Measurements from ENCODE around the gene EXD3. TPM values are rescaled to one million over a fixed set of nuclear protein-coding genes. Genes with fewer than 3 reads are reported as not detected.

The EXD3 gene
- total and polyA plus RNA-seq, 2 donors from 2014 or later: 18.9 to 44.5 TPM

DNA sequence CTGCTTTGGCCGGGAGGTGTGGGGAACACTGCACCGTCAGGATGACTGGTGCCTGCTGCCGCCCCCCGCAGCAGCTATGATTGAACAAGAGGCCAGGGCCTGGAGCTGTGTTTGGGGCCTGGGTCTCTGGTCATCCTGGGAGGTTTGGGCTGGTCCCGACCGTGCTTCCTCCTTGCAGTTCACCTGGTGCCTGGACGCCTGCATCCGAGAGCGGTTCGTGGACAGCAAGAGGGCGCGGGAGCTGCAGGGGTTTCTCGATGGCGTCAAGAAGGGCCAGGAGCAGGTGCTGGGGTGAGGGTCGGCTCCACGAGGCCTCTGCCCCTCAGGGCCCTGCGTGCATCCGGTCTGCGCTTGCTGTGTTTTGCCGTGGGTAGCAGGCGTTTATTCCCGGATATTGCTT, 158.9 kb downstream of the EXD3 start:
- FAIRE-seq (no peak), DNase-seq (peak in 1 of 5 donors; percentile 56)
- Histone ChIP-seq H3K9ac (ENCODE audit: low read length in 3 of 3) (no peak overlapping the region), H3K9me3 (ENCODE audit: control insufficient read depth in 2 of 3, insufficient read depth in 1 of 3, low read length in 3 of 3) (no peaks in the 10 kb centered on the region), H3K27ac (ENCODE audit: low read depth in 2 of 2, low read length in 2 of 2) (no peak overlapping the region), H3K27me3 (ENCODE audit: control insufficient read depth, insufficient read depth, low read length) (no peaks in the 10 kb centered on the region), H3K36me3 (ENCODE audit: control insufficient read depth in 2 of 3, insufficient read depth in 3 of 3, low read length in 3 of 3) (peaks cover 2 to 10% (median 4%) of the 10 kb centered on the region in 3 donors), H3K4me1 (ENCODE audit: control insufficient read depth in 2 of 3, insufficient read depth in 2 of 3, low read depth in 1 of 3, low read length in 3 of 3) (peaks cover 0 to 10% (median 6%) of the 10 kb centered on the region in 3 donors), H3K4me3 (ENCODE audit: low read length in 3 of 3) (no peak overlapping the region)
- TF ChIP-seq, protein P1, sequence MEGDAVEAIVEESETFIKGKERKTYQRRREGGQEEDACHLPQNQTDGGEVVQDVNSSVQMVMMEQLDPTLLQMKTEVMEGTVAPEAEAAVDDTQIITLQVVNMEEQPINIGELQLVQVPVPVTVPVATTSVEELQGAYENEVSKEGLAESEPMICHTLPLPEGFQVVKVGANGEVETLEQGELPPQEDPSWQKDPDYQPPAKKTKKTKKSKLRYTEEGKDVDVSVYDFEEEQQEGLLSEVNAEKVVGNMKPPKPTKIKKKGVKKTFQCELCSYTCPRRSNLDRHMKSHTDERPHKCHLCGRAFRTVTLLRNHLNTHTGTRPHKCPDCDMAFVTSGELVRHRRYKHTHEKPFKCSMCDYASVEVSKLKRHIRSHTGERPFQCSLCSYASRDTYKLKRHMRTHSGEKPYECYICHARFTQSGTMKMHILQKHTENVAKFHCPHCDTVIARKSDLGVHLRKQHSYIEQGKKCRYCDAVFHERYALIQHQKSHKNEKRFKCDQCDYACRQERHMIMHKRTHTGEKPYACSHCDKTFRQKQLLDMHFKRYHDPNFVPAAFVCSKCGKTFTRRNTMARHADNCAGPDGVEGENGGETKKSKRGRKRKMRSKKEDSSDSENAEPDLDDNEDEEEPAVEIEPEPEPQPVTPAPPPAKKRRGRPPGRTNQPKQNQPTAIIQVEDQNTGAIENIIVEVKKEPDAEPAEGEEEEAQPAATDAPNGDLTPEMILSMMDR (IDR thresholded peaks at IDR 0.05; ENCODE audit: borderline replicate concordance, extremely low read depth, insufficient read depth): no peak
- intact Hi-C loops (cut with DNase I): no loop called here

DNA sequence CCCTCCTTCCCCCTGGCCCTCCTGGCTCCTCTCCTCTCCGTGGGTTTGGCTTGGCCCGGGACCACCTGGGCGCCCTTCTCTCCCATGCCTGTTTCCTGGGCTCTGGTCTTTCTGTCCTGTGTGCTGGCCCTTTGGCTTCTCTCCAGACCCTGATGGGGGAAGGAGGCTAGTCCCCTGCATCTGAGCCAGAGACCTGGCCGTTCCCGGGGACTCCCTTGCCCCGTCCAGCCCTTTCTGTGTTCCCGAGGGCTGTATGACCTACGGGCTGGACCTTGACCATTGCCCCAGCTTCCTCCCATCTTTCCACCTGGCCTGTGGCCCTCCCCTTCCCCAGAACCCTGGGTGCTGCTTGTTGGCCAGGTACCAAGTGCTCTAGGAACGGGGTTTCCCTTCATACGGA, 159.5 kb downstream of the EXD3 start:
- Histone ChIP-seq H3K27ac (ENCODE audit: low read depth in 2 of 2, low read length in 2 of 2) (no peak overlapping the region), H3K27me3 (ENCODE audit: control insufficient read depth, insufficient read depth, low read length) (no peaks in the 10 kb centered on the region), H3K36me3 (ENCODE audit: control insufficient read depth in 2 of 3, insufficient read depth in 3 of 3, low read length in 3 of 3) (peaks cover 2 to 12% (median 4%) of the 10 kb centered on the region in 3 donors), H3K9ac (ENCODE audit: low read length in 3 of 3) (no peak overlapping the region), H3K4me3 (ENCODE audit: low read length in 3 of 3) (no peak overlapping the region), H3K9me3 (ENCODE audit: control insufficient read depth in 2 of 3, insufficient read depth in 1 of 3, low read length in 3 of 3) (no peaks in the 10 kb centered on the region), H3K4me1 (ENCODE audit: control insufficient read depth in 2 of 3, insufficient read depth in 2 of 3, low read depth in 1 of 3, low read length in 3 of 3) (peaks cover 0 to 5% (median under 1%) of the 10 kb centered on the region in 3 donors)
- intact Hi-C loops (cut with DNase I): no loop called here
- TF ChIP-seq, protein P1 (IDR thresholded peaks at IDR 0.05; ENCODE audit: borderline replicate concordance, extremely low read depth, insufficient read depth): no peak
- FAIRE-seq (no peak), DNase-seq (peak in 1 of 5 donors; percentile 66)

DNA sequence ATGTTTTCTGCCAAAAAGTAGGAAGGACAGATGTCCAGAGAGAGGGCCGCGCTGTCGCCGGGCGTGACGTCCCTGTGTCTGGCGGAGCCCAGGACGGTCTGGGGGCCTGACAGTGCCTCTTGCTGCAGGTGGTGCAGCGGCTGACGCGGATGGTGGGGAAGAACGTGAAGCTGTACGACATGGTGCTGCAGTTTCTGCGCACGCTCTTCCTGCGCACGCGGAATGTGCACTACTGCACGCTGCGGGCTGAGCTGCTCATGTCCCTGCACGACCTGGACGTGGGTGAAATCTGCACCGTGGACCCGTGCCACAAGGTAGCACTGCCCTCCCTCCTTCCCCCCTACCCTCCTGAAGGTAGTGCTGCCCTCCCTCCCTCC, 160.1 kb downstream of the EXD3 start:
- intact Hi-C loops (cut with DNase I): no loop called here
- Histone ChIP-seq H3K4me3 (ENCODE audit: low read length in 3 of 3) (no peak overlapping the region), H3K36me3 (ENCODE audit: control insufficient read depth in 2 of 3, insufficient read depth in 3 of 3, low read length in 3 of 3) (peaks cover 2 to 12% (median 4%) of the 10 kb centered on the region in 3 donors), H3K27ac (ENCODE audit: low read depth in 2 of 2, low read length in 2 of 2) (no peak overlapping the region), H3K4me1 (ENCODE audit: control insufficient read depth in 2 of 3, insufficient read depth in 2 of 3, low read depth in 1 of 3, low read length in 3 of 3) (peaks cover 0 to 2% (median 0%) of the 10 kb centered on the region in 3 donors), H3K27me3 (ENCODE audit: control insufficient read depth, insufficient read depth, low read length) (no peaks in the 10 kb centered on the region), H3K9me3 (ENCODE audit: control insufficient read depth in 2 of 3, insufficient read depth in 1 of 3, low read length in 3 of 3) (no peaks in the 10 kb centered on the region), H3K9ac (ENCODE audit: low read length in 3 of 3) (no peak overlapping the region)
- FAIRE-seq (no peak), DNase-seq (peak in 1 of 5 donors; percentile 79)
- TF ChIP-seq, protein P1 (IDR thresholded peaks at IDR 0.05; ENCODE audit: borderline replicate concordance, extremely low read depth, insufficient read depth): no peak
